Peyer's patch (tissue), 4 donors: ENCODE data around the gene PPP3R2.

ENCODE experiments used
- POLR2A ChIP-seq, 2 donors: fragments of 450-650 bp; IDR thresholded peaks; one replicate each; pipeline ENCODE4 v1.5.1; 2017; ENCODE audit warnings: antibody characterized with exemption in 2 of 2, mild to moderate bottlenecking in 2 of 2, moderate library complexity in 2 of 2
- TF ChIP-seq, protein P1 (sequence below), 6 experiments: fragments of 450-650 bp in 4 of 6; fragments of 200-600 bp in 2 of 6; sonication (generic) in 1 of 6; IDR thresholded peaks; one replicate each; pipeline ENCODE4 v1.5.1; 2017 to 2019; ENCODE audit warnings: antibody characterized with exemption in 6 of 6, mild to moderate bottlenecking in 3 of 6, moderate library complexity in 1 of 6

DNA sequence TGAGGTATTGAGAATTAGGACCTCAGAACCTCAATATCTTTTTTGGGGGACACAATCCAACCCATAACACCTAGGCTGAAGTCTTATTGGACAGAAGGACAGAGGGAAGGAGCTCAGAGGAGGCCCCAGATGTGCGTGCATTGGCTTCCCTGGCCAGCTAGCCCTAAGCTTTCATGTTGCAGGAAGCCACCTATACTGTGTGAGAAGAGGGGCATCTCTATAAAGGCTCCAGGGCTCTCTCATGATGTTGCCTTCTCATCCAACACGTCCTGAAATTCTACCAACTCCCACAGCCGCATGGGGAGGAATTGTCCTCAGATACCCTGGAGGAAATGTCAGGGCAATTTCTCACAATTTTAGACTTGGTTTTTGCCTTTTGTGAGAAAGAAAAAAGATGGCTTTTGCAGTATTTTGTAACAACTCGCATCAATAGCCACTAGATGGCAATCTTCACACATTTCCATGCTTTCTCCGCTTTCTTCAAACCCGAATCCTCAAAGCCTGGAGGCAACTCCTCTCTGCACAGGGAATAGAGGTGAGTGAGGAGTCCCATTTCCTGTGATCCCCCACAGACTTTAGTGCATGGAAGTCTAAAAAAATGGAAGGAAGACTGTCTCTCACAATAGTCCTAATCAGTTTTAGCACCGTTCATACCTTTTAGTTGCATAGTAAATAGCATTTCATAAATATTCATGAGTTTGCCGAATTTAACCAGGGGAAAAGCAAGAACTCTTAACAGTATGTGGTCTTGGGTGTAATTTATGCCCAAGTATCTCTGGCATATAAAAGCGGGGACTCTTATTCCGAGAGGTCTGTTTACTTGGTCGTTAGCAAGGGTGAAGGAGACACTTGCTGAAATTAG, 7.4 kb upstream of the PPP3R2 start:
- TF ChIP-seq, protein P1, sequence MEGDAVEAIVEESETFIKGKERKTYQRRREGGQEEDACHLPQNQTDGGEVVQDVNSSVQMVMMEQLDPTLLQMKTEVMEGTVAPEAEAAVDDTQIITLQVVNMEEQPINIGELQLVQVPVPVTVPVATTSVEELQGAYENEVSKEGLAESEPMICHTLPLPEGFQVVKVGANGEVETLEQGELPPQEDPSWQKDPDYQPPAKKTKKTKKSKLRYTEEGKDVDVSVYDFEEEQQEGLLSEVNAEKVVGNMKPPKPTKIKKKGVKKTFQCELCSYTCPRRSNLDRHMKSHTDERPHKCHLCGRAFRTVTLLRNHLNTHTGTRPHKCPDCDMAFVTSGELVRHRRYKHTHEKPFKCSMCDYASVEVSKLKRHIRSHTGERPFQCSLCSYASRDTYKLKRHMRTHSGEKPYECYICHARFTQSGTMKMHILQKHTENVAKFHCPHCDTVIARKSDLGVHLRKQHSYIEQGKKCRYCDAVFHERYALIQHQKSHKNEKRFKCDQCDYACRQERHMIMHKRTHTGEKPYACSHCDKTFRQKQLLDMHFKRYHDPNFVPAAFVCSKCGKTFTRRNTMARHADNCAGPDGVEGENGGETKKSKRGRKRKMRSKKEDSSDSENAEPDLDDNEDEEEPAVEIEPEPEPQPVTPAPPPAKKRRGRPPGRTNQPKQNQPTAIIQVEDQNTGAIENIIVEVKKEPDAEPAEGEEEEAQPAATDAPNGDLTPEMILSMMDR (IDR thresholded peaks at IDR 0.05) = peak in 5 of 6 experiments; percentile 28 to 74 (median 67)
- no peak for TF ChIP-seq POLR2A (IDR thresholded peaks at IDR 0.05)
